DMS153 treated with DMSO at 0.1 percent for 48 hours (cell line): Measurements from ENCODE around the gene CACNA1B.

ENCODE experiments used
- DNase-seq: peaks from one replicate; lab custom pipeline; 2025; ENCODE audit not compliant: unreplicated experiment; lab: John Stamatoyannopoulos, UW

Gene CACNA1B

GRCh38 chr9:137959641-137960411, 82.2 kb downstream of the CACNA1B start:
- DNase-seq = no peak

GRCh38 chr9:137960496-137960895, 82.9 kb downstream of the CACNA1B start:
- no peak for DNase-seq

- no peak for DNase-seq
Observed at GRCh38 chr9:137963525-137963924, 85.9 kb downstream of the CACNA1B start.

GRCh38 chr9:137965177-137965795, 87.7 kb downstream of the CACNA1B start:
- no peak for DNase-seq

GRCh38 chr9:137967280-137967953, 89.8 kb downstream of the CACNA1B start:
- DNase-seq = no peak

GRCh38 chr9:137968235-137968634, 90.7 kb downstream of the CACNA1B start:
- DNase-seq = no peak

GRCh38 chr9:137969008-137969407, 91.4 kb downstream of the CACNA1B start:
- no peak for DNase-seq

- DNase-seq = no peak
Observed at GRCh38 chr9:137969685-137970084, 92.1 kb downstream of the CACNA1B start.

- no peak for DNase-seq
Observed at GRCh38 chr9:137970098-137970497, 92.5 kb downstream of the CACNA1B start.

GRCh38 chr9:137970686-137971476, 93.3 kb downstream of the CACNA1B start:
- no peak for DNase-seq

GRCh38 chr9:137971477-137972138, 94.0 kb downstream of the CACNA1B start:
- DNase-seq = no peak

- DNase-seq = no peak
Observed at GRCh38 chr9:137972355-137972987, 94.9 kb downstream of the CACNA1B start.

- DNase-seq = no peak
Observed at GRCh38 chr9:137972988-137973470, 95.4 kb downstream of the CACNA1B start.

- no peak for DNase-seq
Observed at GRCh38 chr9:137973829-137974416, 96.3 kb downstream of the CACNA1B start.

GRCh38 chr9:137974746-137975526, 97.4 kb downstream of the CACNA1B start:
- DNase-seq = no peak

GRCh38 chr9:137975527-137975913, 97.9 kb downstream of the CACNA1B start:
- DNase-seq = no peak

GRCh38 chr9:137975936-137976565, 98.5 kb downstream of the CACNA1B start:
- DNase-seq = no peak

- no peak for DNase-seq
Observed at GRCh38 chr9:137977571-137978261, 100.1 kb downstream of the CACNA1B start.
